Peyer's patch (tissue), 4 donors: Measurements from ENCODE around the gene LRRC32. TPM values are rescaled to one million over a fixed set of nuclear protein-coding genes. Genes with fewer than 3 reads are reported as not detected.

Experiments
- DNase-seq, 3 donors: peaks; one replicate each; pipeline ENCODE4 v3.0.0-alpha.2; 2017 to 2019
- H3K27ac ChIP-seq, 4 donors: fragments of 200-600 bp; sonication (generic); one replicate each; pipeline ENCODE4 v1.5.1; 2016 to 2019
- H3K27me3 ChIP-seq, 2 donors: fragments of 200-600 bp; sonication (generic); one replicate each; pipeline ENCODE4 v1.5.1; 2019
- H3K36me3 ChIP-seq, 3 donors: fragments of 200-600 bp; sonication (generic); one replicate each; pipeline ENCODE4 v1.5.1; 2016 to 2019
- H3K4me1 ChIP-seq, 4 donors: fragments of 200-600 bp; sonication (generic); one replicate each; pipeline ENCODE4 v1.5.1; 2016 to 2019
- H3K4me3 ChIP-seq, 4 donors: fragments of 200-600 bp; sonication (generic); 1 replicate in 3 of 4; 2 replicates in 1 of 4; pipeline ENCODE4 v1.5.1; 2016 to 2019; ENCODE audit warnings: mild to moderate bottlenecking in 1 of 4
- H3K9me3 ChIP-seq, 4 donors: fragments of 200-600 bp; sonication (generic); one replicate each; pipeline ENCODE4 v1.5.1; 2016 to 2019; ENCODE audit warnings: mild to moderate bottlenecking in 1 of 4
- CTCF ChIP-seq, 6 experiments: fragments of 450-650 bp in 4 of 6; fragments of 200-600 bp in 2 of 6; sonication (generic) in 1 of 6; IDR thresholded peaks; one replicate each; pipeline ENCODE4 v1.5.1; 2017 to 2019; ENCODE audit warnings: antibody characterized with exemption in 6 of 6, mild to moderate bottlenecking in 3 of 6, moderate library complexity in 1 of 6
- POLR2A ChIP-seq, 2 donors: fragments of 450-650 bp; IDR thresholded peaks; one replicate each; pipeline ENCODE4 v1.5.1; 2017; ENCODE audit warnings: antibody characterized with exemption in 2 of 2, mild to moderate bottlenecking in 2 of 2, moderate library complexity in 2 of 2
- total RNA-seq, 4 donors: library from RNA; depleted of rRNA; stranded (reverse); fragments of >200 nt; gene quantifications; one replicate each; pipeline ENCODE4 v1.1.0, GENCODE V29; 2016

The LRRC32 gene
- total RNA-seq, 4 donors from 2014 or later, result 4.0 to 36.7 (median 23.0) TPM

DNA sequence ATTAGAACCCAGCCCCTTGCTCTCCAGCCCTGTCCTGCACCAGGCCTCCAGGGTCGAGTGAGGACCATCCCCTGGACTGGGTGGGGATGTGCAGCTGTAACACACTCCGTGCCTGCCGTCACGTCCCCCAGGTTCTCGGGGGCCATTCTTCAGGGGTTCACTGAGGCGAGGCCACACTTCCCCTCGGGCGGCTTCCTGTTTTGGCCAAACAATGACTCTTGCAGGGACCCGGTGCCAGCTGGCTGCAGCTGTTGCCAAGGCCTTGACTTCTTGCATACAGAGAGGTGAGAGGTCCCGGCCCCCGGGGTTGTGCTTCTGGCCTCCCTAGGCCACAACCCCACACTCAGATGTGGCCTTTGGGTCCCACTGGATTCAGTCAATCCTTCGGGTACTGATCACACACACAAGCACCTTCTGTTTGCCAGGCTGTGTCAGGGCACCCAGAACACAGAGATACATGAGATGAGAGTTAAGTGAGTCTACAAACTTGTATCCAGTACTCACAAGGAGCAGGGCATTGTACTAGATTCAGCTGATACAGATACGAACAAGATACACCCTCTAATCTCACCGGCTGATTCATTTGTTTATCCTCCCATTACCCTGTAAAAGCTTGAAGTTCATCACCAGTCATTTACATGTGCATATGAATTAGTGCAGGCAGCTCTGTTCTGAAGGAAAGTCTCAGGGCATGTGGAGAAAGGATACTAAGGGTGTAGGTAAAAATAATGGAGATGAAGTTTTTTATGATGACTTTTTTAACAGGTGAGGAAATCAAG, 32.9 kb downstream of the LRRC32 start:
- H3K27ac ChIP-seq, result peak overlapping the region in 1 of 4 donors; percentile 17
- H3K4me1 ChIP-seq, result peaks cover 0 to 16% (median 2%) of the 10 kb centered on the region in 4 donors
- H3K9me3 ChIP-seq, result no peaks in the 10 kb centered on the region
- no peaks in the 10 kb centered on the region for H3K27me3 ChIP-seq
- no peaks in the 10 kb centered on the region for H3K36me3 ChIP-seq
- no peak for TF ChIP-seq POLR2A (IDR thresholded peaks at IDR 0.05)
- TF ChIP-seq CTCF (IDR thresholded peaks at IDR 0.05), result no peak
- no peak overlapping the region for H3K4me3 ChIP-seq
- DNase-seq, result peak; percentile 52 to 86 (median 83)

DNA sequence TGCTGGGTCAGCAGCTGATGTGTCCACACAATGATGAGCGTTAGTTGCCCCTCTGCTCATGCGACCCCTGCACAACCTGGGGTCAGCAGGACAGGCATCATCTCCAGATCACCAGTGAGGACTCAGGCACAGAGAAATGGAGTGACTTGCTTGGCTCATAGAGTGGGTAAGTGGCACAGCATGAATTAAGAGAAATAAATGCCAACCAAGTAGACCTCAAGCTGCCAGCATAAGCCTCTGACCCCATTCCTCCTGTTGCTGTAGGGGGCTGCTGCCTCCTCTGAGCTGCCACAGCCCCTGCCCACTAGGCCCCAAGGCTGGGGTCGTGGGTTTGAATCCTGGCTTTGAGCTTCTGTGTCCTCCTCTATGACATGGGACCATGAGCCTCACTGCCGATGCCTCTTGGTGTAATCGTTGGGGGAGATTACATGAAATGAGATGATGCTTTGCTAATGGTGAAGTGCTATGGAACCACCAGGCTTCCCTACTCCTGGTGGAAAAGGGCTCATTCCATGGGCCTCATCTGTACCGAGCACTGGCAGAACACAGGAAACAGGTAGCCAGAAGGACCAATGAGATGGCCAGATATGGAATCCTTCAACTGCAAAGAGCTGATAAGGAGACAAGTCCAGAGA, 33.6 kb downstream of the LRRC32 start:
- Histone ChIP-seq H3K4me1 (peaks cover 0 to 16% (median 2%) of the 10 kb centered on the region in 4 donors), H3K9me3 (no peaks in the 10 kb centered on the region), H3K27ac (peak overlapping the region in 1 of 4 donors; percentile 17), H3K27me3 (no peaks in the 10 kb centered on the region), H3K36me3 (no peaks in the 10 kb centered on the region), H3K4me3 (no peak overlapping the region)
- peak in 2 of 3 donors; percentile 12 to 26 for DNase-seq
- TF ChIP-seq POLR2A (IDR thresholded peaks at IDR 0.05) (no peak), CTCF (IDR thresholded peaks at IDR 0.05) (no peak)

DNA sequence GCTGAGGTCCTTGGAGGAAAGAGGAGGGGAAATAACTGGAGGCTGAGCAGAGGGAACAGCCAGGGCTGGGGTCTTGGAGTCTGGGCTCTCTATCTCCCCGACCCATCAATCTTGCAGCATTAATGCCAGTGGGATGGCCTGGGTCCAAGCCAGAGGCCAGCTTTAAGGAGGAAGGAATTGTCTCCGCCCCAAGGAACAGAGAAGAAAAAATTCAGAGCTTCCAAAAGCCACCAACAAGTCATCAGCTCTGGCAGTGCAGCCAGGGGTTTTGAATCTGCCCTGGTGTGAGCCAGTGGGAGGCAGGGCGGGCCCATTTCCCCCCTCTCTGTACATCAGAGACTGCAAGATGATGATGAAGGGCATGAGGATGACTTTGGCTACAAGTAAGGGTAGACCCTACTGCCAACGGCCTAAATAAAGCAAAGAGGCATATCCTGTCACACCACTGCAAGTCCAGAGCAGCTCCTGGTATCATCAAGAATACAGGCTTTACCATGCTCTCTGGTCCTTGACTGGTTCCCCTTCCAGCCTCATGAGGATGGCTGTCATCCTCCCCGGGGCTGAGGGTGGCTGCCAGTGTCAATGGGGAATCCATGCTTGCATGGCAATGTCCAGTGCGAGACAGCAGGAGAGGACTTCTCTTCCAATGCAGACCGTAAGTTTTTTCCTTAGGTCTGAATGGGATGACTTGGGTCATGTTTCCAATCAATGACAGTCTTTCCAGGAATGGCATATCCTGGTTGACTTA, 34.4 kb downstream of the LRRC32 start:
- no peaks in the 10 kb centered on the region for H3K9me3 ChIP-seq
- no peaks in the 10 kb centered on the region for H3K36me3 ChIP-seq
- H3K27ac ChIP-seq, result no peak overlapping the region
- peaks cover 0 to 16% (median 2%) of the 10 kb centered on the region in 4 donors for H3K4me1 ChIP-seq
- no peak overlapping the region for H3K4me3 ChIP-seq
- DNase-seq, result peak in 2 of 3 donors; percentile 14 to 29
- TF ChIP-seq POLR2A (IDR thresholded peaks at IDR 0.05) (no peak), CTCF (IDR thresholded peaks at IDR 0.05) (no peak)
- no peaks in the 10 kb centered on the region for H3K27me3 ChIP-seq

DNA sequence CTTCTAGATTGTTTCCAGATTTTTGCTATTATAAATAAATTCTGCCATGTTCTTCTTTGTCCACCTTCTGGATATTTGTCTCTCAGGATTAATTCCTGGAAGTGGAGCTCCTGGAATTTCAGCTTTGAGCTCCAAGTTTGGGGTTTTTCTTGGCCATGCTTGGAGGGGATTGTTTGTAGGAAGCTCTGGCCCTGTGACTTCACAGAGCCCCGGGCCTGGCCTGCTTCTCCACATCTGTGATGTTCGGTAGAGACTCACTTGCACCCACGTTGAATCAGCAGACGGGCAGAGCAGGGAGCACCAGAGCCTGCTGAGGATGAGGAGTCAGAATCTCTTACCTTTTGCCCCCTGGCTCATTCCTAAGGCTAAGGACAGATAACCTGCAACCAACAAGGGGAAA, 35.7 kb downstream of the LRRC32 start:
- TF ChIP-seq POLR2A (IDR thresholded peaks at IDR 0.05) (no peak), CTCF (IDR thresholded peaks at IDR 0.05) (no peak)
- no peaks in the 10 kb centered on the region for H3K36me3 ChIP-seq
- DNase-seq, result peak in 2 of 3 donors; percentile 5 to 8
- H3K4me1 ChIP-seq, result peaks cover 0 to 16% (median 5%) of the 10 kb centered on the region in 4 donors
- H3K4me3 ChIP-seq, result no peak overlapping the region
- H3K9me3 ChIP-seq, result no peaks in the 10 kb centered on the region
- H3K27me3 ChIP-seq, result no peaks in the 10 kb centered on the region
- H3K27ac ChIP-seq, result no peak overlapping the region

DNA sequence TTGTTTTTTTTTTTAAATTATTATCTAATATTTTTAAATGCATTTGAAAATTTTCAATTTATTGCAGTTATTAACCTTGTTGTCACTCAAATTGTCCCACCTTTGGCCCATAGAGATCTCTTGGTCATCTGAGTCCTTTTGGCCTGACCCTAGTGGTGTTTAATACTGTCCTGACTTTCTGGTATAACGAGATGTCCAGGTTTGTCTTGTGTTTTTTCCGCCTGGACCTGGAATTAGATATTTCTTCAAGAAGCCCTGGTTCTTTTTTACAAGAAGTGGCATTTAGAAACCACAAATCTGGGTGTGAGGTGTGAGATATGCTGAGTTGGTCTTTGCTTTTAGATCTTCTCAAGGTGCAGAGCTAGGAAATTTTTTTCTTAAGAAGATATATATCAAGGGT, 38.1 kb downstream of the LRRC32 start:
- no peak overlapping the region for H3K27ac ChIP-seq
- H3K36me3 ChIP-seq, result no peaks in the 10 kb centered on the region
- DNase-seq, result no peak
- no peaks in the 10 kb centered on the region for H3K27me3 ChIP-seq
- H3K4me3 ChIP-seq, result no peak overlapping the region
- H3K4me1 ChIP-seq, result peaks cover 0 to 8% (median 5%) of the 10 kb centered on the region in 4 donors
- no peaks in the 10 kb centered on the region for H3K9me3 ChIP-seq
- TF ChIP-seq CTCF (IDR thresholded peaks at IDR 0.05) (no peak), POLR2A (IDR thresholded peaks at IDR 0.05) (no peak)
